ENCODE results near the gene FGF22.
"Not testable (repeated sequence)": the region's sequence is repeated elsewhere in the genome, so short reads cannot be mapped to it uniquely, and the experiment has no call there.

FGF22 gene

DNA sequence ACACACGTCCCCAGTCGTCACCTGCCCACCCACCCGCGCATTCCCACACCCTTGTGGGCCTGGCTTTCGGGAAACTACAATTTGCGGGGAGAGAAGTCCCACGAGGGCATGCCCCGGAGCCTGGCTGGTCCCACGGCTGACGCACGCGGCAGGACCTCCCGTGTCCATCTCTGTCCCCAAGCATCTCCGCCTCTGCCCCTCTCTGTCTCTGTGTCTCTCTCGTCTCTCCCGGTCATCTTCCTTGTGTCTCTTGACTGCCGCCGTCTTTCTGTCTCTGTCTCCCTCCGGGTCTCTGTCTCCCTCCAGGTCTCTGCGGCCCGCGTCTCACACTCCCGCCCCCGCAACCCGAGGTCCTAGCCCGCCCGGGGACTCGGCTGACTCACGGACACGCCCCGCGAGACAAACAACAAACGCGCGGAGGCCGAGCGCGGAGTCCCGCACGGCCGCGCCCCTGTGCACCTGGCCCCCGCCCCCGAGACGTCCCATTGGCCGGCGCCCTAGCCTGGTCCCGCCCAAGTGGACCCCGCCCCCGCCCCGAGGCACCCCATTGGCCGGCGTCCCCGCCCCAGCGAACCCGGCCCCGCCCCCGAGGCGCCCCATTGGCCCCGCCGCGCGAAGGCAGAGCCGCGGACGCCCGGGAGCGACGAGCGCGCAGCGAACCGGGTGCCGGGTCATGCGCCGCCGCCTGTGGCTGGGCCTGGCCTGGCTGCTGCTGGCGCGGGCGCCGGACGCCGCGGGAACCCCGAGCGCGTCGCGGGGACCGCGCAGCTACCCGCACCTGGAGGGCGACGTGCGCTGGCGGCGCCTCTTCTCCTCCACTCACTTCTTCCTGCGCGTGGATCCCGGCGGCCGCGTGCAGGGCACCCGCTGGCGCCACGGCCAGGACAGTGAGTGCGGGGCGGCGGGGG, at the start of gene FGF22:
Gene FGF22, plus strand, starts transcription at position 627 of the 908 bp plus-strand sequence. Its CDS starts 47 bp downstream, at position 674.
- peak; percentile 51 for DNase-seq (ENCODE audit: low read depth)

DNA sequence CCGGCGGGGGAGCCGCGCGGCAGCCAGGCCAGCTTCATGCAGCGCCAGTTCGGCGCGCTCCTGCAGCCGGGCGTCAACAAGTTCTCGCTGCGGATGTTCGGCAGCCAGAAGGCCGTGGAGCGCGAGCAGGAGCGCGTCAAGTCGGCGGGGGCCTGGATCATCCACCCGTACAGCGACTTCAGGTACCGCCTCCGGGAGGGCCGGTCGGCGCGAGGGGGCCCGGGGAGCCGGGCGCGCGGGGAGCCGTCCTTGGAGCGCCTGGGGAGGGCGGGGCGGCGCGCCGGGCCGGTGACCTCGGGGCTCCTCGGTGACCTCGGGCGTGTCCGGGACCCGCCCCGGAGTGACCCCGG, 49.3 kb upstream of the FGF22 start:
- no peak for DNase-seq (ENCODE audit: low read depth)

- no peak for DNase-seq (ENCODE audit: low read depth)
Observed at GRCh38 chr19:590750-591098, 49.0 kb upstream of the FGF22 start.

- no peak for DNase-seq (ENCODE audit: low read depth)
Observed at GRCh38 chr19:591099-591958, 48.4 kb upstream of the FGF22 start.

- no peak for DNase-seq (ENCODE audit: low read depth)
Observed at GRCh38 chr19:592101-592500, 47.6 kb upstream of the FGF22 start.

GRCh38 chr19:593055-593454, 46.6 kb upstream of the FGF22 start:
- no peak for DNase-seq (ENCODE audit: low read depth)

- DNase-seq (ENCODE audit: low read depth), result no peak
Observed at GRCh38 chr19:593505-593904, 46.2 kb upstream of the FGF22 start.

GRCh38 chr19:594265-594870, 45.3 kb upstream of the FGF22 start:
- DNase-seq (ENCODE audit: low read depth), result no peak

GRCh38 chr19:595326-596262, 44.1 kb upstream of the FGF22 start:
- no peak for DNase-seq (ENCODE audit: low read depth)

DNA sequence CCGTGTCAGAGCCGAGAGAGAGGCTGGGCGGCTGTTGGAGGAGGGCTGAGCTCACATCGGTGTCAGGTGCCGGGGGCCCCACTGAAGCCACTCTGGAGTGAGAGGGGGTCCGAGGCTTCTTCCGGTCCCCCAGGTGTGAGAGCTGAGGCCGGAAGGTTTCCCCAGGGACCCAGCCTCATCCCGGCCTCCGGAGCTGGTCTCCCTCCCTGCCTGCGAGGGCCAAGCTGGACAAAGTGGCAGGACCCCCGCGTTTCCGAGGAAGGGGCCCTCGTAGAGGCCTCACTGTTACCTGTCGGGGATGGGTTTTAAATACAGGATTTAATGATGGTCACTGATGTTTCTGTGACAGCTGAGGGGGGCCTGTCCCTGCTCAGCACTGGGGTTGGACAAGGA, 43.4 kb upstream of the FGF22 start:
- no peak for DNase-seq (ENCODE audit: low read depth)

- DNase-seq (ENCODE audit: low read depth), result no peak
Observed at GRCh38 chr19:597406-598315, 42.0 kb upstream of the FGF22 start.

DNA sequence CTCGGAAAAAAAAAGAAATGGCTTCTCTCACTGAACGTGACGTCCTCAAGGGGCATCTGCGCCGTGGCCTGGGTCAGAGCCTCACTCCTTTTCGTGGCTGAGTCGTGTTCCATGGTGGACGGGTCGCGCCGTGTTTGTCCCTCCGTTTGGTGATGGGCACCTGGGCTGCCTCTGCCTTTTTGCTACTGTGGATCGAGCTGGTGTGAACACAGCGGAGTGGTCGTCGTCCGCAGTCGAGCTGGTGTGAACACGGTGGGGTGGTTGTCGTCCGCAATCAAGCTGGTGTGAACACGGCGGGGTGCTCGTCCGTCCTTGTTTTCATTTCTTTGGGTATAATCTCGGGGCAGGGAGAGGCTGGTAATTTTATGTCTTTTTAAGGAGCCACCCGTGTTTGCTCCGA, 38.4 kb upstream of the FGF22 start:
- DNase-seq (ENCODE audit: low read depth), result no peak

DNA sequence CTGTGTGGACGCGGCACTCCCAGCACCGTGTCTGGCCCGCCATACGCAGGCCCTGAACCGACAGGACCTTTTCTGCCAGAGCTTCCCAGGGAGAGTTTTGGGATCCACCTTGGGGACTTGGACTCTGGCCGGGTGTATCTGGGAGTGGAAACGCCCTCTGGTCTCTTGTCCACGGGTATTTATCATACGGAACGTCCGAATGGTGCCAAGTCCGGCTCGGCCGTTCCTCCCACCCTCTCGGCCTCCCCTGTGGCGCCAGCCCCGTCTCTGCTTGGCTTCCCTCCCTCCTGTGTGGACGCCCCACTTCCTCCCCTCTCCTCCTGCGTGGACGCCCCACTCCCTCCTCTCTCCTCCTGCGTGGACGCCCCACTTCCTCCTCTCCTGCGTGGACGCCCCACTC, 37.9 kb upstream of the FGF22 start:
- no peak for DNase-seq (ENCODE audit: low read depth)

- no peak for DNase-seq (ENCODE audit: low read depth)
Observed at GRCh38 chr19:602391-603301, 37.0 kb upstream of the FGF22 start.

DNA sequence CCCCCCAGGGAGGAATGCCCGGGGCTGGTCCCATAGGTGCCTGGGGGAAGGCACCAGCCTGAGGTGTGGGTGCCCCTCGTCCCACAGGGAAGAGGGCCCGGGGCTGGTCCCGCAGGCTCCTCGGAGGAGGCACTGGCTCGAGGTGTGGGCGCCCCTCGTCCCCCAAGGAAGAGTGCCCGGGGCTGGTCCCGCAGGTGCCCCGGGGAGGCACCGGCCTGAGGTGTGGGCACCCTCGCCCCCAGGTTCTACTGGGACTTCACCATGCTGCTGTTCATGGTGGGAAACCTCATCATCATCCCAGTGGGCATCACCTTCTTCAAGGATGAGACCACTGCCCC, 36.4 kb upstream of the FGF22 start:
- not testable (repeated sequence) for DNase-seq (ENCODE audit: low read depth)

- not testable (repeated sequence) for DNase-seq (ENCODE audit: low read depth)
Observed at GRCh38 chr19:603779-604178, 35.9 kb upstream of the FGF22 start.

DNA sequence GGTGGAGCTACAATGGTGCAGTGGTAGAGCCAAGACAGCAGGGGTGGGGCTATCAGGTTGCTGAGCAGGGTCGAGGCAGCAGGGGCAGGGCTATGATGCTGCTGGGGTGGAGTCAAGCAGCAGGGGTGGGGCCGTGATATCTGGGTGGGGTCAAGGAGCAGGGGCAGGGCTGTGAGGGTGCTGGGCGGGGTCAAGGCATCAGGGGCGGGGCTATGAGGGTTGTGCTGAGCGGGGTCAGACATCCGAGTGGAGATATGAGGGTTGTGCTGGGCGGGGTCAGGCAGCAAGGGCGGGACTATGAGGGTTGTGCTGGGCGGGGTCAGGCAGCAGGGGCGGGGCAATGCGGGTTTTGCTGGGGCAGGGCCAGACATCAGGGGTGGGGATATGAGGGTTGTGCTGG, 35.3 kb upstream of the FGF22 start:
- no peak for DNase-seq (ENCODE audit: low read depth)

- not testable (repeated sequence) for DNase-seq (ENCODE audit: low read depth)
Observed at GRCh38 chr19:605061-605971, 34.4 kb upstream of the FGF22 start.
